ENCODE data around the gene AHSG. TPM values are rescaled to one million over a fixed set of nuclear protein-coding genes. Genes with fewer than 3 reads are reported as not detected.

Gene AHSG
- total RNA-seq, 2 donors from 2014 or later: not detected

- Histone ChIP-seq H3K36me3 (replicated peaks in 1 of 2; ENCODE audit: insufficient read depth in 1 of 2, low read depth in 2 of 2) (no peaks in the 10 kb centered on the region), H3K9me3 (no peaks in the 10 kb centered on the region), H3K4me3 (no peak overlapping the region), H3K27me3 (no peaks in the 10 kb centered on the region), H3K4me1 (peaks cover 4% of the 10 kb centered on the region), H3K27ac (no peak overlapping the region)
- no peak for DNase-seq
- intact Hi-C loops (cut with DNase I): no loop called here
- ATAC-seq: no peak
- TF ChIP-seq POLR2A (IDR thresholded peaks at IDR 0.05) (no peak), CTCF (IDR thresholded peaks at IDR 0.05) (no peak)
Observed at GRCh38 chr3:186640929-186641328, 28.1 kb downstream of the AHSG start.

GRCh38 chr3:186642014-186642413, 29.2 kb downstream of the AHSG start:
- no peak for ATAC-seq
- TF ChIP-seq CTCF (IDR thresholded peaks at IDR 0.05) (no peak), POLR2A (IDR thresholded peaks at IDR 0.05) (no peak)

GRCh38 chr3:186643493-186643892, 30.6 kb downstream of the AHSG start:
- intact Hi-C loops (cut with DNase I): no loop called here
- no peak overlapping the region for H3K4me3 ChIP-seq
- TF ChIP-seq POLR2A (IDR thresholded peaks at IDR 0.05): no peak
- TF ChIP-seq CTCF (IDR thresholded peaks at IDR 0.05): no peak
- no peaks in the 10 kb centered on the region for H3K27me3 ChIP-seq
- no peak overlapping the region for H3K27ac ChIP-seq
- WGBS, 2 donors: 82 to 100% methylated on average over 1 of the region's 1 CpG
- peaks cover 4% of the 10 kb centered on the region for H3K4me1 ChIP-seq
- H3K36me3 ChIP-seq (replicated peaks in 1 of 2; ENCODE audit: insufficient read depth in 1 of 2, low read depth in 2 of 2): no peaks in the 10 kb centered on the region
- DNase-seq (no peak), ATAC-seq (no peak)
- H3K9me3 ChIP-seq: no peaks in the 10 kb centered on the region

More at GRCh38 chr3:186642014-186642413, 29.2 kb downstream of the AHSG start:
- no peak for DNase-seq
- H3K9me3 ChIP-seq: no peaks in the 10 kb centered on the region
- no peaks in the 10 kb centered on the region for H3K27me3 ChIP-seq
- H3K4me3 ChIP-seq: no peak overlapping the region
- 50 to 67% methylated on average over 3 of the region's 3 CpGs for WGBS, 2 donors
- H3K4me1 ChIP-seq: peaks cover 4% of the 10 kb centered on the region
- H3K27ac ChIP-seq: no peak overlapping the region
- H3K36me3 ChIP-seq (replicated peaks in 1 of 2; ENCODE audit: insufficient read depth in 1 of 2, low read depth in 2 of 2): no peaks in the 10 kb centered on the region
- intact Hi-C loops (cut with DNase I): no loop called here

GRCh38 chr3:186644683-186645082, 31.8 kb downstream of the AHSG start:
- Histone ChIP-seq H3K36me3 (replicated peaks in 1 of 2; ENCODE audit: insufficient read depth in 1 of 2, low read depth in 2 of 2) (no peaks in the 10 kb centered on the region), H3K4me3 (no peak overlapping the region), H3K4me1 (peaks cover 4% of the 10 kb centered on the region), H3K27me3 (no peaks in the 10 kb centered on the region), H3K27ac (no peak overlapping the region), H3K9me3 (no peaks in the 10 kb centered on the region)
- DNase-seq (no peak), ATAC-seq (peak; percentile 18)
- WGBS, 2 donors: 62 to 63% methylated on average over 3 of the region's 3 CpGs
- intact Hi-C loops (cut with DNase I): no loop called here
- TF ChIP-seq POLR2A (IDR thresholded peaks at IDR 0.05) (no peak), CTCF (IDR thresholded peaks at IDR 0.05) (no peak)

- TF ChIP-seq CTCF (IDR thresholded peaks at IDR 0.05) (no peak), POLR2A (IDR thresholded peaks at IDR 0.05) (no peak)
- no peak for ATAC-seq
- Histone ChIP-seq H3K4me1 (no peaks in the 10 kb centered on the region), H3K27me3 (no peaks in the 10 kb centered on the region), H3K36me3 (replicated peaks in 1 of 2; ENCODE audit: insufficient read depth in 1 of 2, low read depth in 2 of 2) (no peaks in the 10 kb centered on the region), H3K4me3 (no peak overlapping the region), H3K27ac (no peak overlapping the region), H3K9me3 (no peaks in the 10 kb centered on the region)
- WGBS, 2 donors: 86 to 88% methylated on average over 4 of the region's 4 CpGs
- intact Hi-C loops (cut with DNase I): no loop called here
- DNase-seq: no peak
Observed at GRCh38 chr3:186646106-186646505, 33.2 kb downstream of the AHSG start.
